Duodenal mucosa (tissue), 2 donors: ENCODE measurements around the gene RNASEL.

Source experiments
- H3K27ac ChIP-seq: one replicate; pipeline ENCODE4 v1.7.0; 2013; ENCODE audit warnings: low read depth, low read length
- H3K27me3 ChIP-seq, 2 donors: one replicate each; pipeline ENCODE4 v1.7.0; 2013; ENCODE audit warnings: low read length in 2 of 2, control low read depth in 1 of 2; ENCODE audit not compliant: insufficient read depth in 2 of 2, control insufficient read depth in 1 of 2
- H3K36me3 ChIP-seq, 2 donors: one replicate each; pipeline ENCODE4 v1.7.0; 2013; ENCODE audit warnings: low read length in 2 of 2, control low read depth in 1 of 2; ENCODE audit not compliant: insufficient read depth in 2 of 2, control insufficient read depth in 1 of 2
- H3K4me1 ChIP-seq, 2 donors: one replicate each; pipeline ENCODE4 v1.7.0; 2013; ENCODE audit warnings: low read length in 2 of 2, control low read depth in 1 of 2; ENCODE audit not compliant: insufficient read depth in 2 of 2, control insufficient read depth in 1 of 2
- H3K4me3 ChIP-seq, 2 donors: one replicate each; pipeline ENCODE4 v1.7.0; 2013; ENCODE audit warnings: low read length in 2 of 2, low read depth in 1 of 2
- H3K9ac ChIP-seq, 2 donors: one replicate each; pipeline ENCODE4 v1.7.0; 2013; ENCODE audit warnings: low read length in 2 of 2, low read depth in 1 of 2
- H3K9me3 ChIP-seq, 2 donors: one replicate each; pipeline ENCODE4 v1.7.0; 2013; ENCODE audit warnings: low read length in 2 of 2, control low read depth in 1 of 2; ENCODE audit not compliant: control insufficient read depth in 1 of 2

RNASEL gene

DNA sequence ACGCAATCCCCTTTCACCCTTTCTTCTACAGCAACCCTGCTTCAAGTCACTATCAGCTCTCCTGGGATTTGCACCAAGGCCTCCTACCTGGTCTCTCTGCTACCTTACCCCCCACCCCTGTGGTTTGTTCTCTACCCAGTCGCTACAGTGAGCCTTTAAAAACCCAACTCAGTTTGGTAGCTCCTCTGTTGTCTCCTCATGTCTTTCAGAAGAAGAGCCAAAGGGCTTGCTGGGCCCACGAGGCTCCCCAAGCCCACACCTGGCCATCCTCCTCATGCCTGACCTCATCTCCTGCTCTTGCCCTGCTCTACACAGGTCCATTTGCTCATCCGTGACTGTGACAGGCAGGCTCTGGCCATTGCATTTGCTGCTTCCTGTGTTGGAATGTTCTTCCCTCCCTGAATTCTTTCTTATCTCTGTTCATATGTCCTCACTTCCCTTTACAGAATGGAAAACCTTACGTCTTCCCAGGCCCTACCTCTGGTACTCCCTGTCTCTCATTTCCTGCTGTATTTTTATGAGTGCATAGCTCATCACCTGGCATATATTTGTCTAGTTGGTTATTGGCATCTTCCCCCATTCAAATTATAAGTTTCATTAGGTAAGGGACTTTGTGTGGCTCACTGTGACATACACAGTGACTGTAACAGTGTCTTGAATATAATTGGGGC lies 11.8 kb upstream of the RNASEL start:
- H3K36me3 ChIP-seq = peaks cover 0 to 7% of the 10 kb centered on the region in 2 donors
- no peak overlapping the region for H3K9ac ChIP-seq
- no peaks in the 10 kb centered on the region for H3K9me3 ChIP-seq
- no peak overlapping the region for H3K4me3 ChIP-seq
- peaks cover 16 to 23% of the 10 kb centered on the region in 2 donors for H3K4me1 ChIP-seq
- no peak overlapping the region for H3K27ac ChIP-seq
- no peaks in the 10 kb centered on the region for H3K27me3 ChIP-seq

DNA sequence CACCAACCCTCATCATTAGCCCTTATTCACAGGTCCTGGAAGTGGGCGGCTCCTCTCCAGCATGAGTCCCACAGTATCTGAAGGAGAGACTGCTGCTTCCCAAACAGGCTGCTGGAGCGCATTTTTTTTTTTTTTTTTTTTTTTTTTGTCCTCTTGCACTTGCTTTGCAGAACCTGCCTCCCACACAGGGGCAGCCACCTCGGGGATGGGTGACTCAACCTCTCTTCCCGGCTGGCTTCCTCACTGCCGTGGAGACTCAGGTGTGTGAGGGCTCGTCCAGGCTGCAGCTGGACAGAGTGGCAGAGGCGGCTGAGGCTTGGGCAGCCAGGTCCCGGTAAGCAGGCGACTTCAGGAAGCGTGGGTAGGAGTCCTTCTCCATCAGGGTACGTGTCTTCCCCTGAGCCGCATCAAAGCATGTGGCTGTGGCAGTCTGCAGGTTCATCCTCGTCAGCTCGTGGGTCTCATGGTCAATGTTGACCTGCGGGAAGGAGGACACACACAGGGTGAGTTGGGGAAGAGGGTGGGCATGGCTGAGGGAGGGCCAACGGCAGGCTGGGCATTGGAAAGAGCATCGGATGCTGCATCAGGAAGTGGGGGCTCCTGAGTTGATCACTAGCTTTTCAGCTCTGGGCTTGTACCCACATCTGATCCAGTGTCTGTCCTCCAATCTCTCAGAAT lies 11.1 kb upstream of the RNASEL start:
- H3K4me1 ChIP-seq = peaks cover 18 to 23% of the 10 kb centered on the region in 2 donors
- no peaks in the 10 kb centered on the region for H3K27me3 ChIP-seq
- H3K9ac ChIP-seq = no peak overlapping the region
- peaks cover 0 to 7% of the 10 kb centered on the region in 2 donors for H3K36me3 ChIP-seq
- H3K9me3 ChIP-seq = no peaks in the 10 kb centered on the region
- H3K27ac ChIP-seq = no peak overlapping the region
- H3K4me3 ChIP-seq = no peak overlapping the region

DNA sequence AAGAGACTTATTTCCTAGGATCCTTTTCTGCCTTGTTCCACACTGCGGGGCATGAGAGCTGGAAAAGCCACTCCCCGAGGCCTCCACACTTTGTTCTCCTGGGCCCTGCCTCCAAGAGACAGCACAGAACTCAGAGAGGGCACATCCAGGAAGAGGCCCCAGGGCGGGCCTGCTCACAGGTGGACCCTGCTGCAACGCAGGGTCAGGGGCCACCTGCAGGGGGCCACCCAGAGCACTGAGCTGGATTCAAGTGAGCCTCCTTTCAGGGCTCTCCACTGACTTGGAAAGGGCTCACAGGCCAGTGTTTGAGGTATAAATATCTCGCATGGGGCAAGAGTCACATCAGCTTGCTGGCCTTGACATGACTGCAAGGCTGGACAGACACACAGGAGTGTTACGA lies 10.3 kb upstream of the RNASEL start:
- H3K4me3 ChIP-seq = no peak overlapping the region
- peaks cover 0 to 7% of the 10 kb centered on the region in 2 donors for H3K36me3 ChIP-seq
- peaks cover 14 to 20% of the 10 kb centered on the region in 2 donors for H3K4me1 ChIP-seq
- no peaks in the 10 kb centered on the region for H3K27me3 ChIP-seq
- no peak overlapping the region for H3K27ac ChIP-seq
- no peak overlapping the region for H3K9ac ChIP-seq
- no peaks in the 10 kb centered on the region for H3K9me3 ChIP-seq

DNA sequence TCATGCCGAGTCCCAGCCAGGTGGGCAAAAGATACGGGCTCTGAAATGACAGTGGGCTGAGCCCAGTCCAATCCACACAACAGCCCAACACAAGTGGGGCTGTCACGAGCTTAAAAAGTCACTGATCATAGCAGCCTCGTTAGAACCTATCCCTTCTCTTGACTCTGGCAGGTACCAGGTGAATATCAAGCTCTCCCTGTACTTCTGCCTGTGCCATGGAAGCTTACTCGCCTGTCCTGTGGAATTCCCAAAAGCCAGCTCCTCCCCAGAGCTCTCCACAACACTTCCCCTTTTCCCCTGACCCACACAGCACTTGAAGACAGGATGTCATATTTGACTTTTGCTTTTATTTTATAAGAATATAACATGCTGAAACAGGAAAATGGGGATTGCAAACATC lies 9.2 kb upstream of the RNASEL start:
- Histone ChIP-seq H3K4me1 (peaks cover 8 to 12% of the 10 kb centered on the region in 2 donors), H3K4me3 (no peak overlapping the region), H3K27ac (no peak overlapping the region)

DNA sequence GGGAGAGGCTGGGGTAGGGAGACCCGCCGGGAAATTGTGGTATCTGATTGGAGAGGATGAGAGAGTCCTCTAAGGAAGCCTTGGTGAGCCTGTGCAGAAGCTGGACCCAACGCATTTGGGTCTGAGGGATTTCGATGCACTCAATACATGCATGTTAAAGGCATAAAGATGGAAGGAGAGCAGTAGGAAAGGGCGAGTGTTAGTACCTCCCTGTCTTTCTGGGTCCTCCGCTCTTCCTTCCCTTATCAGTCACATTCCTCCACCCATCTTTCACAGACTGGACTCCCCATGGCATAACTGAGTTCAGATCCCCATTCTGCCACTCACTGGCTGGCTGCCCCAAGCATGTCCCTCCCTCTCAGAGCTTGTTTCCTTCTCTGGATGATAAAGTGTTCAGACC lies 7.9 kb upstream of the RNASEL start:
- H3K36me3 ChIP-seq = peaks cover 0 to 7% of the 10 kb centered on the region in 2 donors
- H3K9me3 ChIP-seq = no peaks in the 10 kb centered on the region
- H3K27me3 ChIP-seq = no peaks in the 10 kb centered on the region
- H3K4me1 ChIP-seq = peaks cover 3 to 5% of the 10 kb centered on the region in 2 donors
- H3K9ac ChIP-seq = no peak overlapping the region
- no peak overlapping the region for H3K4me3 ChIP-seq
- H3K27ac ChIP-seq = no peak overlapping the region

More for the DNA sequence above, 9.2 kb upstream of the RNASEL start:
- peaks cover 0 to 7% of the 10 kb centered on the region in 2 donors for H3K36me3 ChIP-seq
- no peaks in the 10 kb centered on the region for H3K9me3 ChIP-seq
- H3K27me3 ChIP-seq = no peaks in the 10 kb centered on the region
- no peak overlapping the region for H3K9ac ChIP-seq

DNA sequence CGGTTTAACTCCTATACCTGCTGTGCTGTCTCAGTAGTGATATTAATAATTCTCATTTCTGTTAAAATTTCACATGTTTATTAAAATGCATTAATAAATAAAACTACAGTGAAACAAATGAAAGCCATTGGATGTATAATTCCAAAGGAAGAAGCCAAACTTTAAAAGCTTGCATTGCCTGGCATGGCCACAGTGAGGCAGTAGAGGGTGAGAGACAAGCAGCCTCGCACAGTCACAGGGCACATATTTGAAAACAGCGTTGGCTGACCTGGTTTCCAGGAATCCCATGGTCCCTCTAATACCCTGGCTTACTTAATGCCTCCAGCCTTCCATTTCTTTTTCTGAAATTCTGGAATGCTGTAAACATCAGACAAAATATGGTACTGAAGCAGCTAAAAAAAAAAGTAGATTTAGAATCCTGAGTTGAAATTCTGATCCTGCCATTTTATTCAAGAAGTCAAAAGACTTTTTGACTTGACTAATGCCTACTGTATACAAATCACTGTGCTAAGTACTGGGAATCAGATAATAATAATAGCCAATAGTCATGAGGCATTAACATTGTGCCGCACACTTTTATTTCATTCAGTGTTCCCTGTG lies 6.7 kb upstream of the RNASEL start:
- no peak overlapping the region for H3K9ac ChIP-seq
- peaks cover 0 to 3% of the 10 kb centered on the region in 2 donors for H3K4me1 ChIP-seq
- no peaks in the 10 kb centered on the region for H3K27me3 ChIP-seq
- H3K36me3 ChIP-seq = peaks cover 0 to 5% of the 10 kb centered on the region in 2 donors
- H3K4me3 ChIP-seq = no peak overlapping the region
- no peaks in the 10 kb centered on the region for H3K9me3 ChIP-seq
- H3K27ac ChIP-seq = no peak overlapping the region

DNA sequence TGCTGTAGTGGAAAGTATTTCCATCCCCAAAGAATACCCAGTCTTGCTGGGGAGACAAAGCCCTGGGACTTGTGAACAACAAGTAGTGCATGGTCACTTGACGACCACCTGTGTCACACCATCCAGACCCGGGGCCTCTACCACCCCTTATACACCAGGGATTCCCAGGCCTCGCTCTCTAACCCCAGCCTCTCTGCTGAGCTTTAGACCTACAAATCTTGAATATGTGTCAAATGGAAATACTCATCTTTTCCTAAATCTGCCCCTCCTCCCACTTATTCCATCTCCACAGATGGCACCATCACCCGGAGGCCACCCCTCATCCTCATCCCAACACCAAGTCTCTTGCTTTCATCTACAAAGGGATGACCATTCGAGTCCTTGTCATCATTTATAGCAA lies 875 bp upstream of the RNASEL start:
- Histone ChIP-seq H3K4me3 (no peak overlapping the region), H3K36me3 (peaks cover 0 to 10% of the 10 kb centered on the region in 2 donors), H3K27ac (no peak overlapping the region), H3K27me3 (no peaks in the 10 kb centered on the region), H3K4me1 (peaks cover 11 to 21% of the 10 kb centered on the region in 2 donors), H3K9ac (no peak overlapping the region), H3K9me3 (no peaks in the 10 kb centered on the region)

DNA sequence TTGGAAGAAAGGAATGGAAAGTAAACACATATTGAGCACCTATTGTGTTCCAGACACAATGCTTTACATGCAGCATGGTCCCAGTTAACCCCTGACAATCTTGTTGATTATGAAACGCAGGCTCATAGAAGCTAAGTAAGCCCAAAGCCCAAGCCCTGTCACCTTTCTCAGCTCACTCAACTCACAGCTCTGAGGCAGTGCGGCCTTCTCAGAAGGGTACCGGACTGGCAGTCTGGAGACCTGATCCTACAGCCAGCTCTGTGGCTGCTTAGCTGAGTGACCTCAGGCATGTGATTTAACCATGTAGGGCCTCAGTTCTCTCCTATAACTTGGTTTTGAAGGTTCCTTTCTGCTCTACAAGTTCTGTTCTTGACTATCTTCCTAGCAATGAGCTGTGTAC lies 464 bp upstream of the RNASEL start:
- peak overlapping the region; percentile 77 to 89 for H3K4me3 ChIP-seq
- no peaks in the 10 kb centered on the region for H3K9me3 ChIP-seq
- H3K36me3 ChIP-seq = peaks cover 2 to 10% of the 10 kb centered on the region in 2 donors
- H3K27ac ChIP-seq = peak overlapping the region; percentile 89
- H3K27me3 ChIP-seq = no peaks in the 10 kb centered on the region
- H3K4me1 ChIP-seq = peaks cover 15 to 25% of the 10 kb centered on the region in 2 donors
- peak overlapping the region in 1 of 2 donors; percentile 86 for H3K9ac ChIP-seq

DNA sequence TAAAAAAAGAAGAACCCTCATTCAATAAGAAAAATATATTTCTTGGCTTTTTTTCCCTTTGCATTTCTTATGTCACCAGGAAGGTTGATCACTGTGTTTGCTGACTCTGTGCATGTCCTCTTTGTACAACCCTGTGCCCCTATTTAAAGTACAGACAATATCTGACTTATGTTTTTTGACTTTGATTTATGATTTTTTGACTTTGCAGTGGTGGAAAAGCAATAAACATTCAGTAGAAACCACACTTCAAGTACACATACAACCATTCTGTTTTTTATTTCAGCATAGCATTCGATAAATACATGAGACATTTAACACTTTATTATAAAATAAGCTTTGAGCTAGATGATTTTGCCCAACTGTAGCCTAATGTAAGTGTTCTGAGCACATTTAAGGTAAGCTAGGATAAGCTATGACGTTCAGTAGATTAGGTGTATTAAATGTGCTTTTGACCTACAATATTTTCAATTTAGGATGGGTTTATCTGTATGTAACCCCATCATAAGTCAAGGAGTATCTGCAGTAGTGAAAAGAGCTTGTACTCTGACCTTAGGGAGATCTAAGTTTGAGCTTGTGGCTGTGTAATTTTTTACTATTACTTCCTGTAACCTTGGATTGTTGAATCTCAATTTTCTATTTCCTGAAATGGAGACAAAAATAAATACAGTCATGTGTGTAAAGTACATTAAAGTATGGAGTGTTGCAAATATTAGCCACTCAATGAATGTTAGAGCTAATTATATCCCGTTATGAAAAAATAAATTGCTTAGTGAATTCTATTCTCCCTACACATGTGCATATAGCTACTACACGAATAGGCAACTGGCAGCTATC lies 1.2 kb downstream of the RNASEL start:
- Histone ChIP-seq H3K4me1 (peaks cover 19 to 33% of the 10 kb centered on the region in 2 donors), H3K27me3 (no peaks in the 10 kb centered on the region), H3K9ac (peak overlapping the region; percentile 71 to 86), H3K27ac (peak overlapping the region; percentile 89), H3K9me3 (no peaks in the 10 kb centered on the region), H3K36me3 (peaks cover 8 to 11% of the 10 kb centered on the region in 2 donors), H3K4me3 (peak overlapping the region; percentile 77 to 89)
